Trophoblast cell (in vitro differentiated cells and primary cell): ENCODE results near the gene PHLDA3.
"Not testable (repeated sequence)": the region's sequence is repeated elsewhere in the genome, so short reads cannot be mapped to it uniquely, and the experiment has no call there.

Experiments used
- DNase-seq, 2 donors: peaks; one replicate each; pipeline ENCODE4 v3.0.0-alpha.2; 2016
- H2AFZ ChIP-seq: 2 replicates; pipeline ENCODE4 v1.6.1; 2013; ENCODE audit warnings: low read length, moderate library complexity, mild to moderate bottlenecking; ENCODE audit not compliant: insufficient read depth, poor library complexity
- H2AK5ac ChIP-seq: 2 replicates; pipeline ENCODE4 v1.6.1; 2013; ENCODE audit warnings: mild to moderate bottlenecking, low read length
- H2BK120ac ChIP-seq: 2 replicates; pipeline ENCODE4 v1.6.1; 2013; ENCODE audit warnings: low read length, mild to moderate bottlenecking, moderate library complexity; ENCODE audit not compliant: insufficient read depth, poor library complexity
- H2BK12ac ChIP-seq: 2 replicates; pipeline ENCODE4 v1.6.1; 2013; ENCODE audit warnings: mild to moderate bottlenecking, low read length, moderate library complexity
- H2BK5ac ChIP-seq: 2 replicates; pipeline ENCODE4 v1.6.1; 2013; ENCODE audit warnings: low read length, low read depth, moderate library complexity, mild to moderate bottlenecking; ENCODE audit not compliant: poor library complexity
- H3K14ac ChIP-seq: 2 replicates; pipeline ENCODE4 v1.6.1; 2013; ENCODE audit warnings: mild to moderate bottlenecking, low read length
- H3K18ac ChIP-seq: 2 replicates; pipeline ENCODE4 v1.6.1; 2013; ENCODE audit warnings: mild to moderate bottlenecking, low read length
- H3K23ac ChIP-seq: 2 replicates; pipeline ENCODE4 v1.6.1; 2013; ENCODE audit warnings: low read length
- H3K27ac ChIP-seq: 2 replicates; pipeline ENCODE4 v1.5.1; 2013; ENCODE audit warnings: low read depth, mild to moderate bottlenecking, inconsistent platforms, low read length, moderate library complexity
- H3K27me3 ChIP-seq: 2 replicates; pipeline ENCODE4 v1.6.1; 2013; ENCODE audit warnings: inconsistent platforms, mild to moderate bottlenecking, low read length, moderate library complexity; ENCODE audit not compliant: insufficient read depth
- H3K36me3 ChIP-seq, 2 experiments: 1 replicate in 1 of 2; 2 replicates in 1 of 2; pipeline ENCODE4 v1.6.1; 2013; ENCODE audit warnings: low read length in 2 of 2, mild to moderate bottlenecking in 2 of 2, moderate library complexity in 1 of 2; ENCODE audit not compliant: insufficient read depth in 2 of 2, control insufficient read depth in 1 of 2
- H3K4ac ChIP-seq: 2 replicates; pipeline ENCODE4 v1.6.1; 2013; ENCODE audit warnings: low read depth, mild to moderate bottlenecking, low read length, moderate library complexity
- H3K4me1 ChIP-seq, 2 experiments: 1 replicate in 1 of 2; 2 replicates in 1 of 2; pipeline ENCODE4 v1.6.1; 2013; ENCODE audit warnings: low read length in 2 of 2, mild to moderate bottlenecking in 2 of 2, moderate library complexity in 1 of 2; ENCODE audit not compliant: insufficient read depth in 2 of 2, control insufficient read depth in 1 of 2
- H3K4me2 ChIP-seq: 2 replicates; pipeline ENCODE4 v1.6.1; 2013; ENCODE audit warnings: inconsistent platforms, mild to moderate bottlenecking, low read length, moderate library complexity
- H3K4me3 ChIP-seq: 2 replicates; pipeline ENCODE4 v1.5.1; 2013; ENCODE audit warnings: mild to moderate bottlenecking, low read depth, low read length, inconsistent platforms
- H3K79me1 ChIP-seq: one replicate; pipeline ENCODE4 v1.6.1; 2013; ENCODE audit warnings: low read length
- H3K79me2 ChIP-seq: 2 replicates; pipeline ENCODE4 v1.6.1; 2013; ENCODE audit warnings: low read length, mild to moderate bottlenecking; ENCODE audit not compliant: control insufficient read depth, insufficient read depth, poor library complexity
- H3K9ac ChIP-seq: 2 replicates; pipeline ENCODE4 v1.6.1; 2013; ENCODE audit warnings: mild to moderate bottlenecking, low read length
- H3K9me3 ChIP-seq: 2 replicates; pipeline ENCODE4 v1.6.1; 2013; ENCODE audit warnings: low read depth, mild to moderate bottlenecking, control low read depth, inconsistent platforms, low read length; ENCODE audit not compliant: insufficient read depth
- H4K12ac ChIP-seq: 2 replicates; pipeline ENCODE4 v1.6.1; 2013; ENCODE audit warnings: low read depth, mild to moderate bottlenecking, low read length, moderate library complexity
- H4K8ac ChIP-seq: 2 replicates; pipeline ENCODE4 v1.6.1; 2013; ENCODE audit warnings: low read depth, mild to moderate bottlenecking, low read length, moderate library complexity
- H4K91ac ChIP-seq: one replicate; pipeline ENCODE4 v1.6.1; 2013; ENCODE audit warnings: low read depth, mild to moderate bottlenecking, low read length, moderate library complexity
- WGBS: extraction: QIAGEN DNeasy Blood & Tissue Kit; methylation state at CpG from one replicate; pipeline ENCODE4 v1.1.7; 2013; ENCODE audit warnings: missing lambda C conversion rate; ENCODE audit not compliant: insufficient read length, insufficient coverage; ENCODE audit errors: extremely low coverage; 5-methylcytosine and 5-hydroxymethylcytosine counted together

The PHLDA3 gene

DNA sequence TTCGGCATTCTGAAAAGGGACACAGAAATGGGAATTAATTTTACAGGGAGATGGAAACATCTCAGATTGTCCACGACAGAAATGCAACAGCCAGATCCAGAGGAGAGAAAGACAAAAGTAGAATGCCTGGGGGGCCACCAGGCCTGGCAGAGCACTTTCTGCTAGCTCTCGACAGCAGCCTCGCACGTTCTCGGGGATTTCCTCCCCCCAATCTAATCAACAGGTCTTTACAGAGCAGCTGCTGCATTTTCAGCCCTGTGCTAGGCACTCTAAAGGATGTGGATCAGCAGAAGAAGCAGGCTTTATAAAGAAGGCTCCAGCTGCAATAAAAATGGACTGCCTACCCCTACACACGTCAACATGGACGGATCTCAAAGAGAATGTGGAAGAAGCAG, 27.3 kb upstream of the PHLDA3 start:
- Histone ChIP-seq H3K36me3 (peaks cover 54 to 67% of the 10 kb centered on the region in 2 experiments), H2AK5ac (no peak overlapping the region), H4K91ac (peak overlapping the region; percentile 29), H3K9me3 (peaks cover 9% of the 10 kb centered on the region), H3K23ac (no peak overlapping the region), H3K79me1 (peaks cover 41% of the 10 kb centered on the region), H3K18ac (no peak overlapping the region), H3K27ac (peak overlapping the region; percentile 25), H3K9ac (no peak overlapping the region), H4K8ac (no peak overlapping the region), H2AFZ (no peak overlapping the region), H3K79me2 (peaks cover 25% of the 10 kb centered on the region), H2BK5ac (peak overlapping the region; percentile 10), H2BK120ac (peak overlapping the region; percentile 28), H3K4me1 (peaks cover 47 to 58% of the 10 kb centered on the region in 2 experiments), H4K12ac (no peak overlapping the region), H3K27me3 (no peaks in the 10 kb centered on the region), H2BK12ac (no peak overlapping the region), H3K14ac (no peak overlapping the region), H3K4ac (no peak overlapping the region), H3K4me2 (no peak overlapping the region), H3K4me3 (no peak overlapping the region)
- no CpG with 5 or more reads among the region's 8 CpGs for WGBS
- no peak for DNase-seq

GRCh38 chr1:201495551-201496295, 26.7 kb upstream of the PHLDA3 start:
- H3K18ac ChIP-seq, result no peak overlapping the region
- H2AFZ ChIP-seq, result no peak overlapping the region
- H3K4me3 ChIP-seq, result no peak overlapping the region
- no peaks in the 10 kb centered on the region for H3K27me3 ChIP-seq
- peak overlapping the region; percentile 25 for H3K27ac ChIP-seq
- H2BK120ac ChIP-seq, result peak overlapping the region; percentile 28
- no peak overlapping the region for H3K14ac ChIP-seq
- H2BK12ac ChIP-seq, result no peak overlapping the region
- no peak for DNase-seq
- no peak overlapping the region for H2AK5ac ChIP-seq
- H2BK5ac ChIP-seq, result peak overlapping the region; percentile 27
- peaks cover 9% of the 10 kb centered on the region for H3K9me3 ChIP-seq
- H4K12ac ChIP-seq, result no peak overlapping the region
- no peak overlapping the region for H4K8ac ChIP-seq
- peak overlapping the region; percentile 17 for H3K4ac ChIP-seq
- peaks cover 54 to 67% of the 10 kb centered on the region in 2 experiments for H3K36me3 ChIP-seq
- no peak overlapping the region for H3K9ac ChIP-seq
- H3K23ac ChIP-seq, result no peak overlapping the region
- peak overlapping the region; percentile 62 for H4K91ac ChIP-seq
- H3K79me2 ChIP-seq, result peaks cover 22% of the 10 kb centered on the region
- peaks cover 36% of the 10 kb centered on the region for H3K79me1 ChIP-seq
- no peak overlapping the region for H3K4me2 ChIP-seq
- H3K4me1 ChIP-seq, result peaks cover 42 to 52% of the 10 kb centered on the region in 2 experiments
- no CpG with 5 or more reads among the region's 11 CpGs for WGBS

DNA sequence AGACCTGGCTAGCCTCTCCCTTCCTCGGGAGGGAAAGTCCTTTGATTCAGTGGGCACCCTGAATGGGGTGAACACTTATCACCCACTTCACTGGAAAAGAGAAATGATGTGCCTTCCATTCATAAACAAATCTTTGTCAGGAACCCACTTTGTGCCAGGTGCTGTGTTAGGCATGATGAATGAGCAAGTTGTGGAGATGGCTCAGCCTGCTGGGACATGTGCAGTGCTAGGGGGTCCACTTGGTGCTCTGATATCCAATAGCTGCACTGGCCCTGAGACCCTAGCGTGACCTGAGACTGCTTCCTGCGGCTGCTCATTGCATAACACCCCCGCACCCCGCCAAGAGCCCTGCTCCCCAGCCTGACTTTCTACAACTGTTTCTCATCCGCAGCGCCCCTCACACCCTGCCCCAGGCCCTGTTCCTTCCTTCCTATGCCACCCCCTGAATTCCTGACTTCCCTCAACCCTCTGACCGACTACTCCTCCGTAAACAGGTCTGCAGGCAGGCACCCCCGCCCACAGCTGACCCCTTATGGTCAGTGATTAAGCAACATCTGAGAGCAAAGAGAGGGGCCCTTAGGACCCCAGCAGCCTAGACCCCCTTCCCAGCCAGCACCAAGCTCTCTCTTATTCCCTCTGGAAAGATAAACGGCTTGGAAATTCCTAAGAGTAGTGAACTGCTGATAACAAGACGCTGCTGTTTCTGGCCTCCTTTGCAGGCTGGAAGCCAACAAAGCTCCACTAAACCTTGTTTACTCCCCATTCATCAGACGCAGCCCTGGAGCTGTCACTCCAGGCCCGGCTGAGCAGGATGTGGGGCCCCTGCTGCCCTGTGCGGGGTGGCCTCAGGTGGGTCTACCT, 25.0 kb upstream of the PHLDA3 start:
- peak overlapping the region; percentile 7 for H2BK5ac ChIP-seq
- H4K12ac ChIP-seq, result peak overlapping the region; percentile 20
- DNase-seq, result no peak
- H3K9ac ChIP-seq, result peak overlapping the region; percentile 36
- H3K79me1 ChIP-seq, result peaks cover 21% of the 10 kb centered on the region
- H3K36me3 ChIP-seq, result peaks cover 60 to 74% of the 10 kb centered on the region in 2 experiments
- no peak overlapping the region for H2AFZ ChIP-seq
- H3K18ac ChIP-seq, result peak overlapping the region; percentile 42
- peak overlapping the region; percentile 55 for H3K27ac ChIP-seq
- H2AK5ac ChIP-seq, result peak overlapping the region; percentile 40
- H2BK120ac ChIP-seq, result peak overlapping the region; percentile 5
- H3K27me3 ChIP-seq, result no peaks in the 10 kb centered on the region
- H2BK12ac ChIP-seq, result peak overlapping the region; percentile 47
- H3K4me1 ChIP-seq, result peaks cover 27 to 38% of the 10 kb centered on the region in 2 experiments
- H4K8ac ChIP-seq, result peak overlapping the region; percentile 30
- H3K23ac ChIP-seq, result no peak overlapping the region
- H3K9me3 ChIP-seq, result peaks cover 9% of the 10 kb centered on the region
- no peak overlapping the region for H3K4me3 ChIP-seq
- H3K79me2 ChIP-seq, result peaks cover 8% of the 10 kb centered on the region
- H3K4me2 ChIP-seq, result no peak overlapping the region
- peak overlapping the region; percentile 16 for H3K14ac ChIP-seq
- H4K91ac ChIP-seq, result peak overlapping the region; percentile 67
- H3K4ac ChIP-seq, result peak overlapping the region; percentile 73
- no CpG with 5 or more reads among the region's 15 CpGs for WGBS

DNA sequence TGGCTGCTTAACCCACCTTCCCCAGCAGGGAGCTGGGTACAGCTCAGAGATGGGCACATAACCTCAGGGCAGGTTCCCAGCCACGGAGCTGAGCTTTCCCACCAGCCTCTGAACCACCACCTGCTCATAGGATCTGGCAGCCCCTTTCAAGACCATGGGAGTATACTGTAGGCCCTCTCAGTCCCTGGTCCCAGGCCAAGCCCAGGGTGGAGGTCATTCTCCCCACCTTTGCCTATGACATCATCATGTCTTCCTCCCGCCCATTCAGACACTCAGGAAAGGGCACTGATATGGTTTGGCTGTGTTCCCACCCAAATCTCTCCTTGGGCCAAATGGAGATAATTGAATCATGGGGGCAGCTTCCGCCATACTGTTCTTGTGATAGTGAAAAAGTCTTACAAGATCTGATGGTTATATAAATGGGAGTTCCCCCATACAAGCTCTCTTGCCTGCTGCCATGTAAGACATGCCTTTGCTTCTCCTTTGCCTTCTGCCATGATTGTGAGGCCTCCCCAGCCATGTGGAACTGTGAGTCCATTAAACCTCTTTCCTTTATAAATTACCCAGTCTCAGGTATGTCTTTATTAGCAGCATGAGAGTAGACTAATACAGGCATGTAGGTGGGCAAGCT, 24.2 kb upstream of the PHLDA3 start:
- H3K18ac ChIP-seq, result peak overlapping the region; percentile 11
- H3K4me1 ChIP-seq, result peaks cover 25 to 35% of the 10 kb centered on the region in 2 experiments
- H4K8ac ChIP-seq, H3K27me3 ChIP-seq, H3K9ac ChIP-seq, H2AFZ ChIP-seq, H3K27ac ChIP-seq, H3K23ac ChIP-seq, H3K4me2 ChIP-seq, H2BK120ac ChIP-seq, DNase-seq, H3K79me2 ChIP-seq, H3K9me3 ChIP-seq, H3K4me3 ChIP-seq, H3K14ac ChIP-seq, H4K12ac ChIP-seq, H2BK12ac ChIP-seq, H2AK5ac ChIP-seq: not testable (repeated sequence)
- peak overlapping the region; percentile 41 for H3K4ac ChIP-seq
- H3K79me1 ChIP-seq, result peaks cover 19% of the 10 kb centered on the region
- H3K36me3 ChIP-seq, result peaks cover 59 to 72% of the 10 kb centered on the region in 2 experiments
- H4K91ac ChIP-seq, result peak overlapping the region; percentile 18
- no CpG with 5 or more reads among the region's 3 CpGs for WGBS
- peak overlapping the region; percentile 8 for H2BK5ac ChIP-seq
